Caco-2 (cell line): Measurements from ENCODE around the gene PPP4R3A. TPM values are rescaled to one million over a fixed set of nuclear protein-coding genes. Genes with fewer than 3 reads are reported as not detected.

Experiments used
- BruUV-seq: library from RNA; stranded (reverse); fragments of 400-500 nt; replicated peaks from 2 replicates; lab custom pipeline; 2021; lab: Mats Ljungman, UMichigan
- CTCF ChIA-PET: fragments of 300-600 bp; sonication (Branson Sonifier 250); formaldehyde crosslinking; loops from one replicate; lab custom pipeline; 2022; ENCODE audit warnings: antibody characterized with exemption; lab: Charles Lee
- POLR2A ChIA-PET: fragments of 300-600 bp; sonication (Branson Sonifier 250); formaldehyde crosslinking; loops from one replicate; lab custom pipeline; 2022; ENCODE audit warnings: antibody characterized with exemption; lab: Charles Lee
- DNase-seq, 2 experiments: peaks; one replicate each; pipeline versions ENCODE4 v3.0.0 to v3.0.0-alpha.2; 2020 to 2022
- H3K27me3 ChIP-seq: replicated peaks from 2 replicates; pipeline ENCODE4 v1.6.0; 2011; ENCODE audit warnings: low read length; ENCODE audit not compliant: control insufficient read depth, insufficient read depth
- H3K36me3 ChIP-seq: 2 replicates; pipeline ENCODE4 v1.5.1; 2011; ENCODE audit warnings: low read length; ENCODE audit not compliant: control insufficient read depth, insufficient read depth
- H3K4me1 ChIP-seq: fragments of 250-450 bp; sonication (Bioruptor Pico); 2 replicates; pipeline ENCODE4 v1.5.1; 2020; ENCODE audit warnings: mild to moderate bottlenecking
- H3K4me3 ChIP-seq: 2 replicates; pipeline ENCODE4 v1.5.1; 2011; ENCODE audit warnings: low read depth, mild to moderate bottlenecking, control low read depth, low read length
- H3K9me3 ChIP-seq: fragments of 250-450 bp; sonication (Bioruptor Pico); 2 replicates; pipeline ENCODE4 v1.5.1; 2020; ENCODE audit warnings: mild to moderate bottlenecking, moderate library complexity
- H3K27ac Mint-ChIP-seq: one replicate; pipeline ENCODE4 v1.8.0; 2022; ENCODE audit warnings: mixed read lengths; ENCODE audit not compliant: unreplicated experiment
- H3K27me3 Mint-ChIP-seq: one replicate; pipeline ENCODE4 v1.8.0; 2022; ENCODE audit warnings: mixed read lengths; ENCODE audit not compliant: insufficient read depth, unreplicated experiment
- H3K36me3 Mint-ChIP-seq: one replicate; pipeline ENCODE4 v1.8.0; 2022; ENCODE audit warnings: mild to moderate bottlenecking, mixed read lengths; ENCODE audit not compliant: insufficient read depth, unreplicated experiment
- H3K4me1 Mint-ChIP-seq: one replicate; pipeline ENCODE4 v1.8.0; 2022; ENCODE audit warnings: low read depth, mixed read lengths; ENCODE audit not compliant: unreplicated experiment
- H3K4me3 Mint-ChIP-seq: one replicate; pipeline ENCODE4 v1.8.0; 2022; ENCODE audit warnings: mild to moderate bottlenecking, moderate library complexity, mixed read lengths; ENCODE audit not compliant: unreplicated experiment
- H3K9me3 Mint-ChIP-seq: one replicate; pipeline ENCODE4 v1.8.0; 2022; ENCODE audit warnings: mixed read lengths; ENCODE audit not compliant: unreplicated experiment
- intact Hi-C: fragments of 100-400 bp; cut with micrococcal nuclease; formaldehyde crosslinking; loops from one replicate; pipeline ENCODE4 v1.10.0; 2022; ENCODE audit not compliant: unreplicated experiment
- total RNA-seq: library from RNA; stranded (reverse); gene quantifications from 2 replicates; pipeline ENCODE4 v1.2.3, GENCODE V29; 2022
- TF ChIP-seq, protein P1 (sequence below), 2 experiments: fragments of 200-600 bp in 1 of 2; IDR thresholded peaks; 1 replicate in 1 of 2; 2 replicates in 1 of 2; pipeline versions ENCODE4 v1.5.1 to v1.8.0; 2011 to 2022; ENCODE audit warnings: antibody characterized with exemption in 1 of 2, control low read depth in 1 of 2, inconsistent platforms in 1 of 2, low read depth in 1 of 2, low read length in 1 of 2, mild to moderate bottlenecking in 1 of 2, moderate library complexity in 1 of 2; ENCODE audit not compliant: insufficient read depth in 1 of 2, severe bottlenecking in 1 of 2, unreplicated experiment in 1 of 2

The PPP4R3A gene
- total RNA-seq, 1 experiment from 2014 or later: 98.9 TPM

DNA sequence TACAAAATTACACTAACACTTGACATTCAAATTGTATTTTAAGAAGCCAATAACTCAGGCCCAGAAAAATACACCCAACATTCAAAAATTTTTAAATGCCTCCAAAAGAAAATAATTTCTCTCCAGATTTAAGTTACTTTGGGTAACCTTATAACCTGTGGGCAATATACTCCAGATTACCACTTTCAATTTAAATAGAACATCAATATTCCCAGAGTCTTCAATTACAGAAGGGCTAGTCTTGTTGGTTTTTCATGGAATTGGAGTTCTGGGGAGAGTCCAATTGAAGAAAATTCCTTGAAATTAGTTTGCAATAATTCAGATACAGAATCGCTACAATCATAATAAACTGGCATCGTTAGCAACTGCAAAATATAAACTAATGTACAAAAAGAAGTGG, 2.0 kb downstream of the PPP4R3A start:
- no peaks in the 10 kb centered on the region for H3K27me3 Mint-ChIP-seq
- 0 out of 2 replicates have a peak, but pooled peaks cover 11% of the 10 kb centered on the region for H3K4me1 ChIP-seq
- intact Hi-C loops: no loop called here
- peak overlapping the region; percentile 98 for H3K27ac Mint-ChIP-seq
- peaks cover 1% of the 10 kb centered on the region for H3K36me3 ChIP-seq
- H3K4me3 Mint-ChIP-seq: peak overlapping the region; percentile 79
- DNase-seq: no peak
- H3K36me3 Mint-ChIP-seq: peaks cover 56% of the 10 kb centered on the region
- CTCF ChIA-PET: no interaction called here
- no peaks in the 10 kb centered on the region for H3K9me3 Mint-ChIP-seq
- TF ChIP-seq, protein P1, sequence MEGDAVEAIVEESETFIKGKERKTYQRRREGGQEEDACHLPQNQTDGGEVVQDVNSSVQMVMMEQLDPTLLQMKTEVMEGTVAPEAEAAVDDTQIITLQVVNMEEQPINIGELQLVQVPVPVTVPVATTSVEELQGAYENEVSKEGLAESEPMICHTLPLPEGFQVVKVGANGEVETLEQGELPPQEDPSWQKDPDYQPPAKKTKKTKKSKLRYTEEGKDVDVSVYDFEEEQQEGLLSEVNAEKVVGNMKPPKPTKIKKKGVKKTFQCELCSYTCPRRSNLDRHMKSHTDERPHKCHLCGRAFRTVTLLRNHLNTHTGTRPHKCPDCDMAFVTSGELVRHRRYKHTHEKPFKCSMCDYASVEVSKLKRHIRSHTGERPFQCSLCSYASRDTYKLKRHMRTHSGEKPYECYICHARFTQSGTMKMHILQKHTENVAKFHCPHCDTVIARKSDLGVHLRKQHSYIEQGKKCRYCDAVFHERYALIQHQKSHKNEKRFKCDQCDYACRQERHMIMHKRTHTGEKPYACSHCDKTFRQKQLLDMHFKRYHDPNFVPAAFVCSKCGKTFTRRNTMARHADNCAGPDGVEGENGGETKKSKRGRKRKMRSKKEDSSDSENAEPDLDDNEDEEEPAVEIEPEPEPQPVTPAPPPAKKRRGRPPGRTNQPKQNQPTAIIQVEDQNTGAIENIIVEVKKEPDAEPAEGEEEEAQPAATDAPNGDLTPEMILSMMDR (IDR thresholded peaks at IDR 0.05; ENCODE audit: insufficient read depth in 1 of 2, low read depth in 1 of 2, low read length in 1 of 2, severe bottlenecking in 1 of 2, unreplicated experiment in 1 of 2): no peak
- BruUV-seq: no TSS peak
- no peaks in the 10 kb centered on the region for H3K9me3 ChIP-seq
- POLR2A ChIA-PET: no interaction called here
- no peaks in the 10 kb centered on the region for H3K4me1 Mint-ChIP-seq
- H3K4me3 ChIP-seq: peak overlapping the region; percentile 47
- no peaks in the 10 kb centered on the region for H3K27me3 ChIP-seq

DNA sequence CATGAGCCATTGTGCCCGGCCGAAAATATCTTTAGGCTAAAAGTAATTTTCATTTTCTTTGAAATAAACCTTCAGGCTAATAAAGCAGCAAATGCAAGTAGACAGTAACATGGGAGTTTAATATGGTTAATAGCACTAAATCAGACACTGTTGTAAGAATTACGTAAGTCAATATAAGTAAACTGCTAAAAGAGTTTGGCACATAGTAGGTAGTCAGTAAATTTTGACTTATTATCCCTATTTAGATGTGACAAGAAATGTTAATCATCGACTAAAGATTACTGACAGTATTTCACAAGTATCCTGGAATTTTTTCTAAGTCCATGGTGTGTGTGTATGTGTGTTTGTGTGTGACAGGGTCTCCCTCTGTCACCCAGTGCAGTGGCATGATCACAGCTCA, 3.9 kb downstream of the PPP4R3A start:
- POLR2A ChIA-PET: no interaction called here
- intact Hi-C loops: no loop called here
- Histone ChIP-seq H3K4me3 (no peak overlapping the region), H3K27me3 (no peaks in the 10 kb centered on the region), H3K4me1 (0 out of 2 replicates have a peak, but pooled peaks cover 11% of the 10 kb centered on the region), H3K9me3 (no peaks in the 10 kb centered on the region), H3K36me3 (peaks cover 1% of the 10 kb centered on the region)
- no peak overlapping the region for H3K4me3 Mint-ChIP-seq
- DNase-seq: no peak
- CTCF ChIA-PET: no interaction called here
- H3K4me1 Mint-ChIP-seq: no peaks in the 10 kb centered on the region
- H3K9me3 Mint-ChIP-seq: no peaks in the 10 kb centered on the region
- BruUV-seq: no TSS peak
- H3K27me3 Mint-ChIP-seq: no peaks in the 10 kb centered on the region
- H3K36me3 Mint-ChIP-seq: peaks cover 62% of the 10 kb centered on the region
- TF ChIP-seq, protein P1 (IDR thresholded peaks at IDR 0.05; ENCODE audit: insufficient read depth in 1 of 2, low read depth in 1 of 2, low read length in 1 of 2, severe bottlenecking in 1 of 2, unreplicated experiment in 1 of 2): no peak
- H3K27ac Mint-ChIP-seq: no peak overlapping the region

DNA sequence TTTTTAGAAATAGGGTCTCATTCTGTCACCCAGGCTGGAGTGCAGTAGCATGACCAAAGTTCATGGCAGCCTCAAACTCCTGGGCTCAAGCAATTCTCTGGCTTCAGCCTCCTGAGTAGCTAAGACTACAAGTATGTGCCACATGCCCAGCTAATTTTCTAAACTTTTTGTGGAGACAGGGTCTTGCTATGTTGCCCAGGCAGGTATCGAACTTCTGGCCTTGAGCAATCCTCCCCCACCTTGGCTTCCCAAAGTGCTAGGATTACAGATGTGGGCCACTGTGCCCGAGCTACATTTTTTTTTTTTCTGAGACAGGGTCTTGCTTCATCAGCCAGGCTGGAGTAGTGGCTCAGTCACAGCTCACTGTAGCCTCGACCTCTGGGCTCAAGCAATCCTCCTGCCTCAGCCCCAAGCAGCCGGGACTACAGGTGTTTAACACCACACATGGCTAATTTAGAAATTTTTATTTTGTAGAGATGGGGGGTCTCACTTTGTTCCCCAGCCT, 7.1 kb downstream of the PPP4R3A start:
- intact Hi-C loops: no loop called here
- BruUV-seq: no TSS peak
- peaks cover 1% of the 10 kb centered on the region for H3K36me3 ChIP-seq
- no peak for DNase-seq
- no peaks in the 10 kb centered on the region for H3K4me1 Mint-ChIP-seq
- POLR2A ChIA-PET: no interaction called here
- TF ChIP-seq, protein P1 (IDR thresholded peaks at IDR 0.05; ENCODE audit: insufficient read depth in 1 of 2, low read depth in 1 of 2, low read length in 1 of 2, severe bottlenecking in 1 of 2, unreplicated experiment in 1 of 2): no peak
- no peaks in the 10 kb centered on the region for H3K9me3 ChIP-seq
- peaks cover 66% of the 10 kb centered on the region for H3K36me3 Mint-ChIP-seq
- CTCF ChIA-PET: interaction anchor here (0.5 kb wide), 1 partner anchor 444 kb away, joined by 4 read pairs; no protein-coding TSS in a partner anchor
- H3K27me3 ChIP-seq: no peaks in the 10 kb centered on the region
- no peaks in the 10 kb centered on the region for H3K27me3 Mint-ChIP-seq
- H3K4me1 ChIP-seq: 0 out of 2 replicates have a peak, but pooled peaks cover 7% of the 10 kb centered on the region
- no peaks in the 10 kb centered on the region for H3K9me3 Mint-ChIP-seq
- H3K4me3 Mint-ChIP-seq: no peak overlapping the region
- H3K27ac Mint-ChIP-seq: peak overlapping the region; percentile 43
- no peak overlapping the region for H3K4me3 ChIP-seq
